Fibroblast of pulmonary artery (primary cell): ENCODE data around the gene PPP1R3D.

Experiments used
- DNase-seq: peaks from one replicate; pipeline ENCODE4 v3.0.0-alpha.2; 2010; ENCODE audit warnings: low read depth
- H3K4me3 ChIP-seq: replicated peaks from 2 replicates; pipeline ENCODE4 v1.5.1; 2011; ENCODE audit warnings: low read depth, mild to moderate bottlenecking, control low read depth, low read length, moderate library complexity
- CTCF ChIP-seq: IDR thresholded peaks from 2 replicates; pipeline ENCODE4 v1.5.1; 2011; ENCODE audit warnings: mild to moderate bottlenecking, control low read depth, low read length, inconsistent platforms; ENCODE audit errors: missing control alignments

PPP1R3D gene

GRCh38 chr20:59949911-59950310 is 9.8 kb upstream of the PPP1R3D start:
- no peak for DNase-seq
- H3K4me3 ChIP-seq, result no peak overlapping the region
- TF ChIP-seq CTCF, result no peak

GRCh38 chr20:59948828-59949720 is 9.0 kb upstream of the PPP1R3D start:
- peak; percentile 70 for TF ChIP-seq CTCF
- H3K4me3 ChIP-seq, result no peak overlapping the region
- DNase-seq, result peak; percentile 74

- H3K4me3 ChIP-seq, result no peak overlapping the region
- no peak for TF ChIP-seq CTCF
- DNase-seq, result no peak
These were observed 8.1 kb upstream of the PPP1R3D start for GRCh38 chr20:59948212-59948611.

- H3K4me3 ChIP-seq, result no peak overlapping the region
- DNase-seq, result no peak
- no peak for TF ChIP-seq CTCF
These were observed 7.3 kb upstream of the PPP1R3D start for GRCh38 chr20:59947376-59947775.

GRCh38 chr20:59945731-59946130 is 5.6 kb upstream of the PPP1R3D start:
- DNase-seq, result no peak
- no peak for TF ChIP-seq CTCF
- H3K4me3 ChIP-seq, result no peak overlapping the region

- no peak for TF ChIP-seq CTCF
- no peak overlapping the region for H3K4me3 ChIP-seq
- DNase-seq, result no peak
These were observed 5.1 kb upstream of the PPP1R3D start for GRCh38 chr20:59945175-59945574.

GRCh38 chr20:59944726-59945125 is 4.6 kb upstream of the PPP1R3D start:
- no peak for DNase-seq
- no peak for TF ChIP-seq CTCF
- H3K4me3 ChIP-seq, result no peak overlapping the region
